ENCODE measurements around the gene MAP1S.
A peak's percentile ranks its signal among the peaks of the same experiment; 100 is the strongest.
"Not testable (repeated sequence)": the region's sequence is repeated elsewhere in the genome, so short reads cannot be mapped to it uniquely, and the experiment has no call there.

MAP1S gene

GRCh38 chr19:17765069-17765618 lies 45.9 kb downstream of the MAP1S start:
- DNase-seq = no peak

- peak; percentile 42 for DNase-seq
Measured at GRCh38 chr19:17766543-17767131, 47.4 kb downstream of the MAP1S start.

GRCh38 chr19:17767559-17767958 lies 48.3 kb downstream of the MAP1S start:
- no peak for DNase-seq

GRCh38 chr19:17770613-17771012 lies 51.3 kb downstream of the MAP1S start:
- no peak for DNase-seq

- DNase-seq = no peak
Measured at GRCh38 chr19:17772172-17772571, 52.9 kb downstream of the MAP1S start.

DNA sequence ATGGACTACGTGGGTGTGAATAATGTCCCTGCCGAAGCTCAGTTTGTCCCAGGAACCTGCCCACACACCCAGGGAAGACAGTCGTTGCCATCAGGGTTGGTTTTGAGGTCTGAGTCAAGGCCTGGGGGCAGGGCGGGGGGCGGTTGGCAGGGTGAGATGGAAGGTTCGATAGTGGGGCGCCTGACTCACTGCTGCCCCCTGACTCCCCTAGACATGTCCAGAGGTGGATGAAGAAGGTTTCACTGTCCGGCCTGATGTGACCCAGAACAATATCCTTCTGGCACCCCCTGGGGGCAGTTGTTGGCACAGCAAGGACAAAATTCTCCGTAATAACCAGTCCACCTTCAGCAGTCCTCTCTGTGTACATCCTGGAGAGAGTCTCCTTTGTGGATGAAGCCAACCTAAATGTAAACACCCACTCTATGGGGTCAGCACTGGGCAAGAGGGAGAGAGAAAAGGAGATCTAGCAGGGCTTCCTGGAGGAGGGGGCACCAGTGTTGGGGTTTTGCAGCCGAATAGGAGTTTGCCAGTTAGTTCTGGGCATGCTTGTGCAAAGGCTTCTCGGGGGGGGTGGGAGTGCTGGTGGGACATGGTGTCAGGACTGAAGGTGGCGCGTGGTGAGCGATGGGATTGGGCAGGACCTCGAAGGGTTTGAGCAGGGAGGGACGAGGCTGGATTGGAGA lies 56.1 kb downstream of the MAP1S start:
- DNase-seq = peak; percentile 23

GRCh38 chr19:17775991-17776803 lies 56.9 kb downstream of the MAP1S start:
- DNase-seq = no peak

- DNase-seq = not testable (repeated sequence)
Measured at GRCh38 chr19:17777840-17778239, 58.6 kb downstream of the MAP1S start.

GRCh38 chr19:17778251-17778967 lies 59.1 kb downstream of the MAP1S start:
- peak; percentile 22 for DNase-seq

- DNase-seq = no peak
Measured at GRCh38 chr19:17778968-17779929, 60.0 kb downstream of the MAP1S start.

GRCh38 chr19:17780781-17781180 lies 61.5 kb downstream of the MAP1S start:
- DNase-seq = no peak

DNA sequence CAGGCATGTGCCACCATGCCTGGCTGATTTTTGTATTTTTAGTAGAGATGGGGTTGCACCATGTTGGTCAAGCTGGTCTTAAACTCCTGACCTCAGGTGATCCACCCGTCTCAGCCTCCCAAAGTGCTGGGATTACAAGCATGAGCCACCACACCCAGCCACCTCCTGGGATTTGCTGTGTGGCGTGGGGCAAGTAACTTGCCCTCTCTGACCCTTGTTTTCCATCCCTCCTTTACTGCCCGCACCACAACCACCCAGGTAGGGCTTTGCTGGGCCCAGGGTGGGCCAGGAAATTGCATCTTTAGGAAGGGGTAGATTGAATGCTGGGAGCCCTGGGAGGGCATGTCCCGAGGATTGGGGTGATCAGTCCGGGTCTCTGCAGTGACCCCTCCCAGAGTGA lies 64.4 kb downstream of the MAP1S start:
- DNase-seq = not testable (repeated sequence)
